Ovary (tissue), 9 donors: ENCODE results near the gene SLC19A2. TPM values are rescaled to one million over a fixed set of nuclear protein-coding genes. Genes with fewer than 3 reads are reported as not detected.

Experiments used
- DNase-seq, 5 donors: peaks; one replicate each; pipeline ENCODE4 v3.0.0-alpha.2; 2019 to 2020
- H3K27ac ChIP-seq, 2 donors: fragments of 200-600 bp; one replicate each; pipeline versions ENCODE4 v1.5.1 to v1.8.0; 2019 to 2022
- H3K27me3 ChIP-seq: fragments of 200-600 bp; one replicate; pipeline ENCODE4 v1.8.0; 2022
- H3K36me3 ChIP-seq: fragments of 200-600 bp; sonication (generic); one replicate; pipeline ENCODE4 v1.5.1; 2019
- H3K4me1 ChIP-seq: one replicate; pipeline ENCODE4 v1.8.1; 2013; ENCODE audit warnings: mild to moderate bottlenecking, moderate library complexity; ENCODE audit not compliant: insufficient read depth
- H3K4me3 ChIP-seq: fragments of 200-600 bp; sonication (generic); one replicate; pipeline ENCODE4 v1.5.1; 2017
- H3K9me3 ChIP-seq, 2 donors: fragments of 200-600 bp in 1 of 2; sonication (generic) in 1 of 2; one replicate each; pipeline versions ENCODE4 v1.5.1 to v1.8.1; 2013 to 2019; ENCODE audit warnings: mild to moderate bottlenecking in 1 of 2, moderate library complexity in 1 of 2
- CTCF ChIP-seq, 3 donors: fragments of 450-650 bp in 2 of 3; fragments of 200-600 bp in 1 of 3; IDR thresholded peaks; one replicate each; pipeline versions ENCODE4 v1.5.1 to v1.8.0; 2016 to 2022; ENCODE audit warnings: antibody characterized with exemption in 3 of 3, mild to moderate bottlenecking in 1 of 3
- EP300 ChIP-seq: sonication (generic); formaldehyde crosslinking; IDR thresholded peaks from one replicate; pipeline ENCODE4 v1.6.1; 2017; ENCODE audit warnings: antibody characterized with exemption
- POLR2A ChIP-seq: fragments of 450-650 bp; IDR thresholded peaks from one replicate; pipeline ENCODE4 v1.6.1; 2017; ENCODE audit warnings: antibody characterized with exemption, mild to moderate bottlenecking, moderate library complexity
- WGBS, 3 donors: extraction: QIAGEN DNeasy Blood & Tissue Kit in 1 of 3; methylation state at CpG; one replicate each; pipeline versions ENCODE4 v1.1.5 to v1.1.7; 2013 to 2017; 5-methylcytosine and 5-hydroxymethylcytosine counted together
- intact Hi-C, 4 donors: fragments of 100-400 bp; cut with DNase I; formaldehyde crosslinking; loops; one replicate each; pipeline versions ENCODE4 v1.11.0 to v1.15.1; 2022 to 2023
- polyA plus RNA-seq, 2 donors: library from polyadenylated mRNA; stranded (reverse); fragments of 200-250 nt in 1 of 2; fragments of 350-450 nt in 1 of 2; fragmentation: Illumina TruSeq in 1 of 2; extraction: RNeasy Lipid Tissue Mini Kit (QIAGEN cat#74804) in 1 of 2; gene quantifications; one replicate each; pipeline ENCODE4 v1.2.3, GENCODE V29; 2013 to 2014
- total RNA-seq, 7 donors: library from RNA; depleted of rRNA in 2 of 7; stranded (reverse); fragments of >200 nt in 2 of 7; fragmentation: NEBNext Ultra II Directional in 3 of 7; extraction: Animal tissue kit (Norgen Biotek cat#: 25700) in 3 of 7; gene quantifications; one replicate each; pipeline versions ENCODE4 v1.1.0 to v1.2.4, GENCODE V29; 2016 to 2023
- donor health status: DM: no; HTN: no; CAD: no; lungs with moderate emphysema.
- donor health status: DM: no; HTN: no; CAD: no.
- donor health status: Bipolar disorder and iron deficiency.
- donor health status: DM: yes; HTN: yes; CAD: no.
- donor health status: DM: no; HTN: no; CAD: no.
- donor health status: DM: yes; HTN: yes; CAD: no.

Gene SLC19A2
- total and polyA plus RNA-seq, 9 donors, result 6.5 to 28.6 (median 10.7) TPM

GRCh38 chr1:169462385-169462784, 23.4 kb downstream of the SLC19A2 start:
- no peaks in the 10 kb centered on the region for H3K27me3 ChIP-seq
- WGBS, 3 donors, result 93 to 97% (median 97%) methylated on average over 5 of the region's 5 CpGs
- no peaks in the 10 kb centered on the region for H3K36me3 ChIP-seq
- no peak overlapping the region for H3K27ac ChIP-seq
- H3K4me3 ChIP-seq, result no peak overlapping the region
- TF ChIP-seq POLR2A, result no peak
- no peak for TF ChIP-seq CTCF (IDR thresholded peaks at IDR 0.05)
- no peak for TF ChIP-seq EP300
- no peak for DNase-seq
- H3K9me3 ChIP-seq, result no peaks in the 10 kb centered on the region
- H3K4me1 ChIP-seq, result peaks cover 4% of the 10 kb centered on the region
- intact Hi-C loops, result loop anchor here in 2 of 4 donors (10.0 kb wide), 1 partner anchor 82 kb away; no protein-coding TSS in a partner anchor

DNA sequence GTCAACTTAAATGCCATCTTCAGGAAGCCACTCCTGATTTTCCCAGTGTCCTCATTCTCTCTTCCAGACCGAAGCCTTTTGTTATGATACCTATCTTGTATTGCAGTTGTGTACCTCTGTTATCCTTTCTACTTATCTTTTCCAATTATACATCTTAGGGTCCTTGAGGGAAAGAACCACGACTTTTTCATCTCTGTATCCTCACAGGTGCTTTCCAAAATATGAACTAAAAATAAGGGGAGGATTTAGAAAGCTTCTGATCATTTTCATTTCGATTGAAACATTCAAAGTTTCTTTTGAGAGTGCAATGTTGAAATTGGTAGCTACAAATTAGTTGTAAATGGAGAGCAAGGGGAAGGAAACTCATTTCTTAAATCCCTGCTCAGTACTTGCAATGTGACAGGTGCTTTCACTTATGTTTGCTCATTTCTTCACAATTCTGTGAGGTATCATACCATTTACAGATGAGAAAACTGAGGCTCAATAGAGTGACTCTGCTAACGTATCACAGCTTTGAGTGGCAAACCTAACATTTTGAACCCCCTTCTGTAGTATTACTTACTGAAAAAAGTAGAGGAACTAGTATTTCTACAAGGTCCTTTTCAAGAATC, 24.2 kb downstream of the SLC19A2 start:
- WGBS, 3 donors, result 76 to 89% (median 80%) methylated on average over 4 of the region's 4 CpGs

DNA sequence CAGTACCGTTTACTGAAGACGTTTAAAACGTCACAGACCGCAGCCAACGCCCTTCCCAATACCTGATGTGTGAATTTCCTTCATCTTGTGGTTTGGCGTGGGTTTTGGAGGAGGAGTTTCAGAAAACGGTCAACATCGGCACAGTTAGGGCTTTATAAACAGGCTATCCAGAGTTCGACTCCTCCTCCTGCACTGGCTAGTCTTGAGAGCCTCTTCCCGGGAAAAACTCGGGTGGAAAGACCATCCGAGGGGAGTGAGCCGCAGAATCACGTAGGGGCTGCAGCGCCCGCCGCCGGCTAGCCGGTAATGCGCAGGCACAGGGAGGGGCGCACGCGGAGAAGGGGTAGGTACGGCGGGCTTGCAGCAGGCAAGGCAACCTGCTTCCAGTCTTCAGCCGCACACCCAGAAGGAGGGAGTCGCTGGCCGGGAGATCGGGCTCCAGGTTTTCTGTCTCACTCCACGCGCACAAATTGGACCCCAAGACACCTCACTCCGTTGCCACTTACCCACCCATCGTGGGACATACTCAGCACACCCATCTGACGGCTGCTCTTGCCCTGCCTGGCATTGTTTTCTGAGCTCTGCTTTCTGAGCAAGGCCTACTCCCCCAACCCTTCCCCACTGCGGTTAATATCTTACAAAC, 25.4 kb downstream of the SLC19A2 start:
- no peaks in the 10 kb centered on the region for H3K27me3 ChIP-seq
- H3K36me3 ChIP-seq, result no peaks in the 10 kb centered on the region
- H3K9me3 ChIP-seq, result no peaks in the 10 kb centered on the region
- 4 to 10% (median 9%) methylated on average over 35 of the region's 35 CpGs for WGBS, 3 donors
- no peak for TF ChIP-seq CTCF (IDR thresholded peaks at IDR 0.05)
- TF ChIP-seq EP300, result no peak
- TF ChIP-seq POLR2A, result no peak
- intact Hi-C loops, result loop anchor here in 2 of 4 donors (10.0 kb wide), 1 partner anchor 84 kb away; no protein-coding TSS in a partner anchor
- no peak overlapping the region for H3K27ac ChIP-seq
- H3K4me1 ChIP-seq, result peaks cover 4% of the 10 kb centered on the region
- peak in 2 of 5 donors; percentile 18 to 39 for DNase-seq
- no peak overlapping the region for H3K4me3 ChIP-seq

More for the DNA sequence above, 24.2 kb downstream of the SLC19A2 start:
- TF ChIP-seq CTCF (IDR thresholded peaks at IDR 0.05) (no peak), EP300 (no peak), POLR2A (no peak)
- intact Hi-C loops, result loop anchor here in 2 of 4 donors (10.0 kb wide), 1 partner anchor 83 kb away; no protein-coding TSS in a partner anchor
- no peaks in the 10 kb centered on the region for H3K27me3 ChIP-seq
- H3K36me3 ChIP-seq, result no peaks in the 10 kb centered on the region
- no peak overlapping the region for H3K27ac ChIP-seq
- H3K4me3 ChIP-seq, result no peak overlapping the region
- H3K4me1 ChIP-seq, result peaks cover 4% of the 10 kb centered on the region
- no peak for DNase-seq
- H3K9me3 ChIP-seq, result no peaks in the 10 kb centered on the region

GRCh38 chr1:169457443-169457842, 28.3 kb downstream of the SLC19A2 start:
- no peak overlapping the region for H3K4me3 ChIP-seq
- no peaks in the 10 kb centered on the region for H3K9me3 ChIP-seq
- H3K27me3 ChIP-seq, result no peaks in the 10 kb centered on the region
- H3K4me1 ChIP-seq, result peaks cover 4% of the 10 kb centered on the region
- H3K36me3 ChIP-seq, result no peaks in the 10 kb centered on the region
- no peak for TF ChIP-seq EP300
- TF ChIP-seq POLR2A, result no peak
- TF ChIP-seq CTCF (IDR thresholded peaks at IDR 0.05), result no peak
- WGBS, 3 donors, result 94 to 100% (median 100%) methylated on average over 1 of the region's 1 CpG
- no peak for DNase-seq
- intact Hi-C loops, result no loop called here
- no peak overlapping the region for H3K27ac ChIP-seq
